Activated CD4-positive, alpha-beta T cell treated with anti-CD3 and anti-CD28 coated beads, Interleukin-2, amount 50 U/mL, for 4 hours (primary cell): ENCODE measurements around the gene ADGRL1.
"Not testable (repeated sequence)": the region's sequence is repeated elsewhere in the genome, so short reads cannot be mapped to it uniquely, and the experiment has no call there.

Experiments used
- DNase-seq, 2 experiments: peaks; one replicate each; pipeline ENCODE4 v3.0.0-alpha.2; 2020

The ADGRL1 gene

DNA sequence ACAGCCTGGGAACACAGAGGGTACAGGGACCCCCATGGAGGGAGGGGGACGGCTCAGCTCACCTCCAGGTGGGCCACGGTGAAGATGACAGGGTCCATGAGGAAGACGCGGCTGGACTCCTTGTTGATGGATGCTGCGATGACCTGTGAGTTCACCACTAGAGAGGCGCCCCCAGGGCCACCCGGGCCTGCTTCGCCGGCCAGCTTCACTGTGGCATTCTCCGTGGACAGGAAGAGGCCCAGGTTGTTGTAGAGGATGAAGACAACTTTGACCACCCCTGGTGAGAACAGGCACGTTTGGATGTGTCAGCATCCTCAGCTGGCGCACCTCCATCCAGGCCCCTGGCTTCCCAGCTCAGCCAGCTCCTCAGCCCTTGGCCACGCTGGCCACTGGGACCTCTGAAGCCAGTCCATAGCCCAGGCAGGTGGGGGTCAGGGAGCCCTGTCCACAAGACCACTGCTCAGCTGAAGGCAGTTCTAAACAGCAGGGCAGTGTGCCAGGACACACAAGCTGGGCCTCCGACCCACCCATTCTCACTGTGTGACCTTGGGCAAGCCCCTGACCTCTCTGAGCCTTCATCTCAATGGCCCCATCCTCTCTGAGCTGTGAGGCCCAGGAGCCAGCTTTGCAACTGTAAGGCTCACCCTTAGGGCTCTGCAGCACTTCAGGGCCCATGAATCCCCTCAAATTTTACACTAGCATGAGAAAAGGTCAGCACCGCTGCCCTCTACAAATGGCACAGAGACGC is 47.5 kb downstream of the ADGRL1 start:
- DNase-seq, result no peak

DNA sequence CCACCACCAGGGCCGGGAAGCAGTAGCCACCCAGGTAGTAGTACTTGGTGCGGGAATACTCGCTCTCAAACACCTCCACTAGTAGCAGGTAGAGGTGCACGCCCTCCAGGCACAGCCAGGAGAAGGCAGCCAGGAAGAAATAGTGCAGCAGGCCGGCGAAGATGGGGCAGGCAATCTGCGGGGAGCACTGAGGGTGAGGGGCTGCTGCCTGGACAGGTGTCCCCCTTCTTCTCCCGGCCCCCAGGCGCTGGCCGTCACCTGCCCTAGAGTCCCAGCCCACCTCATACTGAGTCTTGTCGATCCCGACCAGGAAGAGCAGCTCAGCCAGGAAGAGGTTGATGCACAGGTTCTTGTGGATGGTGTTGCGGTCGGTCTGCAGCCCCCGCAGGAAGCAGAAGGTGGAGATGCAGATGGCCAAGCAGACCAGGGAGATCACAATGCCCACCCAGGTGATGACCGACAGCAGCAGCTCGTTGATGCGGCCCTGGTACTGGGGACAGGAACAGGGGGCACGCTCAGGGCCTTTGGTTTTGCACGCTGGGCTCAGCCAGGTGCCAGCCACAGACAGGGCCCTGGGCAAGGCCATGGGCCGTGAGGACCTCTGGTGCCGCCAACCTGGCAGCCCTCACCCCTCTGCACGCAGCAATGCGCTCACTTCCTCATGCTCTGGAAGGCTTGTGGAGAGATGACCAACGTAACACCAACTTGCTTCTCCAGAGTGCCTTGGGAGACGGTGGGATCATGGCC is 48.8 kb downstream of the ADGRL1 start:
- DNase-seq, result no peak

DNA sequence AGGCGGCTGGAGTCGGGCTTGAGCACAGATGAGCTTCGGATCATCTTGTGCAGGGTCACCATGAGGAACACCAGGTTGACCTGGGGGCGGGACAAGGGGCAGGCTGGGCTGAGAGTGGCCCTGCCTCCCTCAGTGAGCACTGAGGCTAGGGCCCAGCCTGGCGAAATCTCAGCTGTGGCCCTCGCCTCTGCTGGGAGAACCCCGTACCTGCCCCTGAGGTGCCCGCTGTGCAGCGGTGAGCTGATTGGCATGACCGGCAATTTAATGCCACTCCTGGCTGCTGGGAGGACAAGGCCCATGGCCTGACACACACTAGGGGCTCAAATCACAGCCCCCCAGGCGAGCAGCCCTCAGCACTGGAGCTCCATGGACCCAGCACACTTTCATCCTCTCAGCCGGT is 49.8 kb downstream of the ADGRL1 start:
- DNase-seq, result no peak

DNA sequence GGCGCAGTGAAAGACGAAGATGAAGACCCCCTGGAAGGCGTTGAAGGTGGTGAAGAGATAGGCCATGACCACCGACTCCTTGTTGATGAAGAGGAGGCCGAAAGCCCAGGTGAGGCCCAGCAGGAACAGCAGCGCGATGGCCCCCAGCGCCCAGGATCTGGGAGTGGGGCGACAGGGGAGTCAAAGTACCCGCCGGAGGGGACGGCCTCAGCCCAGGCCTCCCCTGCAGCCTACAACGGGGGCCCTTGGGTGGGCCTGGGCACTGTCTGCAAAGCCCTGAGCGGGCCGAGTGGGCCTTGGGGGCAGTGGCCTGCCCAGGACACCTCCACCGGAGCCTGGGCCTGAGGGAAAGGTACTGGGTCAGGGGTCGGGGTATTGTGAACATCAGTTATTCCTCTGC is 50.6 kb downstream of the ADGRL1 start:
- DNase-seq, result no peak

DNA sequence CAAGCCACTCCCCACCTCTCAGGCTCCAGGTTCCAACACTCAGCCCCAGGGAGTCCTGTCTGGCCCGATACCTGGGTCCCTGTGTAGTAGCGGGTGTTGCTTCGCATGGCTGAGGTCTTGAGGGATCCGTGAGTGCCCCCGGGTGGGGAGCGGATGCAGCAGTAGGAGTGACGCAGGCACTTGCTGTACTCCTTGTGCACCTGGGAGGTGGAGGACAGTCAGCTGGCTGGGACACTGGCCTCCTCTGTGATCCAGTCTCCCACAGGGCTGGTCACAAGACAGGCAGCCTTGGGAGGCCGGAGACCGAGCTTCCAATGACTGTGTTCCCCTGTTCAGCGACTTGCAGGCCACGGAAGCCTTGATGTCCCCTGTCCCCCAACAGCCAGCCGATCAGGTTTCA is 53.3 kb downstream of the ADGRL1 start:
- no peak for DNase-seq

DNA sequence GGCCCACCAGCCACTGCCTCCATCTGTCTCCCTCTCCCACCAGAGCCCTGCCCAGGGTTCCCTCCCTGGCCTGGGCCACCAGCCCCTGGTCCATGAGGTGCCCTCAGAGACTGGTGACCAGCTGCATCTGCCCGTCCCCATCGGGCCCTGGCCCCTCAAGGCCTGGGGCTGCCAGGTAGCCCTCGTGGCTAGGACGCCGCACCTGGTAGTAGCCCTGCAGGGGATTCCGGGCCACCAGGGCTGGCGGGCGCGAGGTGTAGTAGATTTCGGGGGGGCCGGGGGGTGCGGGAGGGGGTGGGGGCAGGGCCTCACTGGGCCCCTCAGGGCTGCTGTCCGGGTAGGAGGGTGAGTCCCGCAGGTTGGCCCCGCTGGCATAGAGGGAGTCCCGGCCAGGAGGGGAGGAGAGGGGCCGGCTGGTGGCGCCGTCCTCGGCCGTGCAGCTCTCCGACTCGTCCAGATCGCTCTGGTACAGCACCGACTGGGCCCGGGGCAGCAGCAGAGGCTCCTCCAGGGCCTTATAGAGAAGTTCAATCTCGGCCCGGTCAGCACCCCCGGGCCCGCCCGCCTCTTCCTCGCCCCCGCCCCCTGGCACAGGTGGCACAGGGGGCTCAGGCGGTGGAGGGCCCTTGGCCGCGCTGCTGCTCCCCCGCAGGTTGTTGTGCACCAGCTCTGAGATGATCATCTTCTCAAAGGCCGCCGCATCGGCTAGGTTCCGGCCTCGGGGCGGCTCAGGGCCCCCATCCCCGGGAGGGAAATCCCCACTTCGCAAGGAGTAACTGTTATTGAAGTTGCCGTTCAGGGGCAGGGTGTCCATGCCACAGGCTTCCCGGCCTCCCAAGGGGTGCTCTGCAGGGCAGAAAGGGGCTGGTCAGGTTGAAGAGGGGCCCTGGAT is 55.0 kb downstream of the ADGRL1 start:
- no peak for DNase-seq

DNA sequence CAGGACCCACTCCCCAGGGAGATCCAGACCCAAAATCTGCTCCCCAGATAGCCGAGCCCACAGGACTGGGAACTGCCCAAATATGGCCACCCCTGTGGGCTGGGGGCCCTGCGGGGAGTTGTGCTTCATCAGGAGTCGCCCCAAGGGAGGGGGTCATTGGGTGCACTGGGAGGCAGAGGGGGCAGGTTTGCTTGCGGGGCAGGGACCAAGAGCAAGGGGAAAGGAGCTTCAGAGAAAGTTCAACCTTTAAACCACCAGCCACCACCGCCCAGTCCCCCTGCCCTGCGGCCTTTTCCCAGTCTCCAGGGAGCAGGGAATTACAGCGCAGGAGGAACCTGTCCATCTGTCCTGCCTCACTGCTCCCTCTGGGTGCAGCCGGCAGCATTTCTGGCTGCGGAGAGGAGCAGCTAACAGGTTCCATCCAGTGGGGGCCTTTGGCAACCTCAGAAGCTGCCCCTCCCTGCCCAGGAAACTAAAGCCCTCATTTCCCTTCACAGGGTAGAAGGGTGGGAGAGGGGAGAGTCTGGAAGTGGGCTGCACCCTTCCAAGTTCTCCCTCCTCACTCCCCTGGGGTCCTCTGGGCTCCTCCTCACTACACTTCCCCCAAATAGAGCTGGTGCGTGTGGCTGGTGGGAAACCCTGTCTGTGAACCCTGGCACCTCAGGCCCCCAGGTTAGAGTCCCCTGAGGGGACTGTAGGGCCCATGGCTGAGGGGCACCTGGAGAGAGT is 55.8 kb downstream of the ADGRL1 start:
- DNase-seq, result no peak

DNA sequence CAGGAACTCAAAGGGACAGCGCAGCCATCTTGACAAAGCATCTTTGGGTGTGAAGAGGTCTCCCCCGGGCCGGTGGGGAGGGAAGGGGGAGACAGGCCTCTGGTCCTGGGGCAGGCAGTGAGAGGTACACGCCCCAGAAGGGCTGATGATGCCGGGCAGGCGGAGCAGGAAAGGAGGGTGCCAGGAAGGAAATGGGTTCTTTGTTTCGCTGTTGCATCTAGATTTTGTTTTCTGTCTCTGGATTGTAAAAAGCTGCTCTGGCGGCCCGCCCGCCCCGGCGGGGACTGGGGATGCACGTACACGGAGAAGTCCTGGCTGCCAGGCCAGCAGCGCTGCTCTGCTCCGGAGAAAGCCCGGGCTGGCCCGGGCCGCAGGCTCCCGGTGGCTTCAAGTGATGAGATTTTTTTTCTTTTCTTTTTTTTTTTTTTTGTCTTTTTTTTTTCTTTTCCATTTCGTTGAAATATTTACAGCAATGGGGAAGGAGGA is 56.4 kb downstream of the ADGRL1 start:
- peak; percentile 35 to 40 for DNase-seq

DNA sequence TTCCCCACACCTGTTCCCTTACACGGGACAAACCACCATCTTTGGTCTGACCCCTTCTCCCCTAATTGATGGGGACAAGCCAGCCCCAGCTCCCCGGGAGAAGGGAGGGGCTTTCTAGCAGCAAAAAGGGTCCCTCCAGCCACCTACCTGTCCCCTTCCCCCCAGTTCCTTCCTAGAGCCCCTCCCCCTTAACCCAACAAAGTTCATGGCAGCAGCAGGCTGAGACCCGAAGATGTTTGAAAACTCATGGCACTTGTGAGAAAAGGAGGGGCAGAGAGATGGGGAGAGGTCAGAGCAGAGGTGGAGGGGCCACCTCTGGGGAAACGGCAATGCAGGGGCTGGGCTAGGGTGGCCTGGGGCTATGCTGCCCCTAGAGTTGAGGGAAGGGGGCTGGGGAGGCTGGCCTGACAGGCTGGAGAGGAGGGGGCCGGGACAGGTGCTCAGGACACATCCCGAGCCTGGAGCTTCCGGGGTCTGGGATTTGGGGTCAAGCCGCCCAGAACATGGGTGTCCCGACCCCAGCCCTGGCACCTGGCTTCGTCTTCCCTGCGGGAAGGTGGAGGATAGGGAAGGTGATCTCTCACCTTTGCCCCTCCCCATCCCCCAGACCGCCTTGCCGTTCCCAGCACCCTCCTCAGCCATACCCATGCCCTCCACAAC is 57.1 kb downstream of the ADGRL1 start:
- no peak for DNase-seq

DNA sequence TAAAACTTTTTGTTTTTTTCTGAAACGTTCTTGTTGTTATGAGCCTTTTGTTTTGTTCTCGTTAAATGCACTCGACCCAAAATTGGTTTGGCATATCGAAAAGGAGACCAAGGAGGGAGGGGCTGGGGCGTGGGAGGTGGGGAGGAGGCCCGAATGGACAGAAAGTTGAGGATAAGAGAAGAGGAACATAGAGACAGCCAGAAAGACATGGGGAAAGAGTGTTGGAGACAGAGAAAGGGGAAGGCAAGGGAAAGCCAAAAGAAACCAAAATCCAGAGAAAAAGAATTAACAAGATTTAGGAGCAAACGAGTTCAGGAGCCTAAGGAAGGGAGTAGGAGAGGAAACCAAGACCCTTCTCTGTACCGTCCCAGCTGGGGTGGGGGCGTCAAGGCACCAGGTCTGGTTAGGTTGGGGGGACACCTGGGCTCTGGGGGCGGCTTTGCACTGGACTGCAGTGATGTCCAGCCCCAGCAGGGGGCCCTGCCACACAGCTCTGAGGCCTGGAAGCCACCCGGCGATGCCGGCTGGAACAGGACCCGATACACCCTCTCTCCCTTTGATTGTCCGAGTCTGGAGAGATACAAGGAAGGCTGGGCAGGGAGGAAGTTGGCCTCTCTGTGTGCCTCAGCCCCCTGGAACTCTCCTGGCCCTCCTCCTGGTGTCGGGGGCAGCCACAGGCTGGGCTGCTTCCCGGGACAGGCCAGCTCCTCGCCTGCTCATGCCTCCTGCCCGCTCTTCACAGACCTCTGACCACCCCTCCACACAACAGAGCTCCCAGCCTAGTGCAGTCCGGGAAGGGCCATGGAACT is 58.0 kb downstream of the ADGRL1 start:
- DNase-seq, result peak; percentile 37 to 42

DNA sequence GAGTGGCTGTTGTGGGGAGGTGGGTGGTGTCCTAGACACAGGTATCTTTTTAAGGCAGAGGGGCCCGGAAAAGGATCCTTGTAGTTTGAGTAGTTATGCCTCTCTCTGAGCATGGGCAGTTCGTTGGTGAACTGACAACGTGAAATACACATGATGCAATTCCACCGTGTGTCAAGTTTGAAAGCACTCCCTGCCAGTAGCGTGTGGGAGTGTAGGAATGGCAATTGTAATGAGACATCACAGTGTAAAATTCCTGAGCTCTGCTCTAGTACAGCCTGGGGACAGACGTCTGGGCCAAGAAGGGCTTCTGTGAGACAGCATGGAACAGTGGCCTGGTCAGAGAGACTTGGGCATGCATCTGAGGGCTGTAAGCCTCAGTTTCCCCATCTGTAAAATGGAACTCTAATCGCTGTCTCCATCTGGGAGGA is 59.2 kb downstream of the ADGRL1 start:
- no peak for DNase-seq

DNA sequence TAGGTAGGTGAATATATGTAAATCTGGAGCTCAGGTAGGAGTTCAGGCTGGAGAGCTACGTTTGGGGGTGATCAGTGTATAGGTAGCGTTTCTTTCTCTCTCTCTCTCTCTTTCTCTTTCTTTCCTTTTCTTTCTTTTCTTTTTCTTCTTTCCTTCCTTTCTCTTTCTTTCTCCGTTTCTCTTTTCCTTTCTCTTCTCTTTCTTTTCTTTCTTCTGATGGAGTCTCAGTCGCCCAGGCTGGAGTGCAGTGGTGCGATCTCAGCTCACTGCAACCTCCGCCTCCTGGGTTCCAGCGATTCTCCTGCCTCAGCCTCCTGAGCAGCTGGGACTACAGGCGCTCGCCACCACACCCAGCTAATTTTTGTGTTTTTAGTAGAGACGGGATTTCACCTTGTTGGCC is 59.8 kb downstream of the ADGRL1 start:
- not testable (repeated sequence) for DNase-seq

DNA sequence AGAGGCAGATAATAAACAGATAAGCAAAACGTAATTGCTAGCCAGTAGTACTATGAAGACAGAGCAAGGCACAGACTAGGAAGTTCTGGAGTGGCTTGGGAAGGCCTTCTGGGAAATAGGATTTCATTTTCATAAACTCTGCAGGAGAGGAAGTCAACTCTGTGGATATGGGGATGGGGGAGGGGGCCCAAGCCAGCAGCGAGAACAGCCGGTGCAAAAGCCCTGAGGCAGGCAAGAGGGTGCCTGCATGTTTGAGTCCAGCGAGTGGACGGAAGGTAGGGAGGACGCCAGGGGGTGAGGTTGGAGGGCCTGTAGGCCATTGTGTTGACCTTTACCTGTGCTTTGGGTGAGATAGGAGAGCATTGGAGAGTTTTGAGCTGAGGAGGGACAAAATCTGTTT is 60.6 kb downstream of the ADGRL1 start:
- DNase-seq, result no peak

DNA sequence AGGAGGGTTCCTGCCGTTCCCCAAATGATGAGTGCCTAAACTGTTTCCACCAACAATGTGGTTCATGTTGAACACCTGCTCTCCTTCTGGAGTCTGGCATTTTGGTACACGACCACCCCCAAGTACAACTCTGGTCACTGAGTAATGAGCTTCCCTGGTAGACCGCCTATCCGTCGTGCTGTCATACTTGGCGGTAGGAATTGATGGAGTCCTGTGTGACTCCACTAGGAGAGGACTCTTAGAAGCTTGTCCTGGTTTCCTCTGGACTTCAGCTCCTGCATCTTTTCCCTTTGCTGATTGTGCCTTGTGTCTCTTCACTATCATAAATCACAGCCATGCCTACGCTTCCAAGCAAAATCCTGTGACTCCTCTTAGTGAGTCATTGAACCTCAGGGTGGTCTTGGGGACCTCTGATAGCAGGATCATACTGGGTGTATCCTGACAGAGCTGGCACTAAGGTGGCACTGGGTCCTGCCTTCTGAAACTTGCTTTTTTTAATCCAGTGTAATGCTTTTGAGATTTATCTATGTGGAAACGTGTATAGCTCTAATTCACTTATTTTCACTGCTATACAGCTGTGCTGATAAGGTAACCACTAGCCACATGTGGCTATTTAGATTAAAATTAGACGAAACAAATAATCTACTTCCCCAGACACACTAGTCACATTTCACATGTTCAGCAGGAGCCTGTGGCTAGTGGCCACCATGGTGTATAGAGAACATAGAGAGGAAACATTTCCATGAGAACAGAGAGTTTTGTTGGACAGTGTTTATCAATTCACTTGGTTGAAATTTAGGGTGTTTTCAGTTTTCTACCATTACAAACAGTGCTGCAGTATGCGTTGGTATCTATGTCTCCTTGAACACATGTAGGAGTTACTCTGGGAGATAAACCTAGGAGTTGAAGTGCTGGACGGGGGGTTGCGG is 63.4 kb downstream of the ADGRL1 start:
- DNase-seq, result no peak

DNA sequence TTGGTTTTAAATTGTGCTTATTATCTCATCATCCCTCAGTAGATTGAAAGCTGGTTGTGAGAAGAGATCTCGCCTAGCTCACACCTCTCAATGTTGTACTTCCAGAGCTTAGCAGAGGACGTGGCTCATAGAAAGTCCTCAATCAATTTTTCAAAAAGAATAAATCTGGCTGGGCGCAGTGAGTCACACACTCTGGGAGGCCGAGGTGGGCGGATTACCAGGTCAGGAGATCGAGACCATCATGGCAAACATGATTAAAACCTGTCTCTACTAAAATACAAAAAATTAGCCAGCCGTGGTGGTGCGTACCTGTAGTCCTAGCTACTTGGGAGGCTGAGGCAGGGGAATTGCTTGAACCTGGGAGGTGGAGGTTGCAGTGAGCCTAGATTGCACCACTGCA is 64.9 kb downstream of the ADGRL1 start:
- no peak for DNase-seq

DNA sequence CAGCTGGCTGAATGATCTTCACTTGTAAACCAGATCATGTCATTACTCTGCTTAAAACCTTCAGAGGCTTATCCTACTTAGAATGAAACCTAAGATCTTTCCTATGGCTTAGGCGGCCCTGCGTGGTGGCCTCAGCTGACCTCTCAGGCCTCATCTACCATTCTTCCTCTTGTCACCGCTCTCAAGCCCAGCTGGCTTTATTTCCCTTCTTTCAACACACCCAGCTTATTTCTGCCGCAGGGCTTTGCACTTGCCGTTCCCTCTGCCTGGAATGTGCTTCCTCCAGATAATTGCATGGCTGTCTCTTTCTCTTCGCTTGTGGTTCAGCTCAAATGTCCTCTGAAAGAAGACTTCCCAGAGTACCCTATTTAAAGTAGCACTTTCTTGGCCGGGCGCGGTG is 66.0 kb downstream of the ADGRL1 start:
- no peak for DNase-seq

DNA sequence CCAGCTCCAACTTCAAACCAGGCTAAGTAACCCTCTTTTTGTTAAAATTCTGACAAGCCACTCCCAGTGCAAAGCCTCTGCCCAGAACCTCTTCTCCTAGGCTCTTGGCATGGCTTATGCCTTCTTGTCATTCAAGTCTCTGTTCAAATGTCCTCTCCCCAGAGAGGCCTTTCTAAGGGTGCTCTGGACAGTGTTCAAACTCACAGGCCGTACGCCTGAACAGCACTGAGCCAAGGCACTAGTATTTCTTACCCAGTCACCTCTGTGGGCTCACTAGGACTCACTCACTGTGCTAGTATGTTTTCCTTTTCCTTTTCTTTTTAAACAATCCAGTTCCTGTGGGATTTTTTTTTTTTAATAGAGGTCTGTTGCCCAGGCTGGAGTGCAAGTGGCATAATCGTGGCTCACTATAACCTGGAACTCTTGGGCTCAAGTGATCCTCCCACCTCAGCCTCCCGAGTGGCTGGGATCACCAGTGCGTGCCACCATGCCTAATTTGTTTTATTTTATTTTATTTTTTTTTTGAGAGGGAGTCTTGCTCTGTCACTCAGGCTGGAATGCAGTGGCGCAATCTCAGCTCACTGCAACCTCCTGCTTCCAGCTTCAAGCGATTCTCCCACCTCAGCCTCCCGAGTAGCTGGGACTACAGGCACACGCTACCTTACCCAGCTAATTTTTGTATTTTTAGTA is 67.2 kb downstream of the ADGRL1 start:
- no peak for DNase-seq

DNA sequence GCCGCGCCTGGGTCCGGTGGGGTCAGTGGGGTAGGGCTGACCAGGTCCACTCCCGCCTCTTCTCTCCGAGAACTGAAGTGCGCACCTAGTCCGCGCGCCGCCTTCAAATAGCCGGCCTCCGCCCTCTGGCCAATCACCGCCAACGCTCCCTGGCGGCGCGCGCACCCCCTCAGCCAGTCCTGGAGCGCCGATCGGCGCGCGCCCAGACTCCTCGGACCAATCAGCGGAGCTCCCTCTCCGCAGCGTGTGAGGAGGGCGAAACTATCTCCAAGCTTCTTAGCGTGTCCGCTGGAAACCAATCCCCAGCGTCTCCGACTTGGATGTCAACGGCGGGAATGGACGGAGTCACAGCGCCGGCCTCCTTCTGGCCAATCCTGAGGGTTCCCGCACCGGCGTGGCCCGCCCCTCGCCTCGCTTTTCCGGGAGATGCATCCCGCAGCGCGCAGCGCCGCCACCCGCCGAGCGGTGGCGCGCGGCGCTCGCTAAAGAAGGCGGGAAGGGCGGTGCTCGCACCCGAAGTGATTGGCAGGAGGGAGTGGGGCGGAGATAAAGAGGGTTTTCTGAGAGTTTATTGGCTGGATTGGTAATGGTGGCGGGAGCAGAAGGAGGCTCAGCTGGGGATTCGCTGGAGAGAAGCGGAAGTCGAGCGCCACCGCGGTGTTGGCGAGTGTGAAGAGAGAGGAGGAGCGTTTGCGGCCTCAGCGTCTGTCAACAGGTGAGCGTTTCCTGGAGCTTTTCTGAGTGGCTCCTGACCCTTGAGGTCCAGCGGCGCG is 69.3 kb downstream of the ADGRL1 start, which contains the start of gene ASF1B:
Gene ASF1B (minus strand): TSS at position 81 of the 773 bp plus-strand sequence. CDS start 133 bp downstream, outside the sequence.
- DNase-seq, result peak; percentile 94 to 95
